ENCODE measurements around the gene ARHGEF19.
"Not testable (repeated sequence)": the region's sequence is repeated elsewhere in the genome, so short reads cannot be mapped to it uniquely, and the experiment has no call there.

ARHGEF19 gene

GRCh38 chr1:16221499-16221898, 9.0 kb upstream of the ARHGEF19 start:
- DNase-seq (ENCODE audit: low read depth) = no peak

GRCh38 chr1:16219968-16220500, 7.6 kb upstream of the ARHGEF19 start:
- no peak for DNase-seq (ENCODE audit: low read depth)

GRCh38 chr1:16218674-16219071, 6.2 kb upstream of the ARHGEF19 start:
- DNase-seq (ENCODE audit: low read depth) = no peak

- DNase-seq (ENCODE audit: low read depth) = no peak
These were observed 5.7 kb upstream of the ARHGEF19 start for GRCh38 chr1:16218014-16218673.

- DNase-seq (ENCODE audit: low read depth) = peak; percentile 86
These were observed 4.8 kb upstream of the ARHGEF19 start for GRCh38 chr1:16217061-16217785.

- DNase-seq (ENCODE audit: low read depth) = no peak
These were observed 3.7 kb upstream of the ARHGEF19 start for GRCh38 chr1:16215882-16216753.

- not testable (repeated sequence) for DNase-seq (ENCODE audit: low read depth)
These were observed 2.8 kb upstream of the ARHGEF19 start for GRCh38 chr1:16215240-16215639.

GRCh38 chr1:16213544-16213943, 1.1 kb upstream of the ARHGEF19 start:
- not testable (repeated sequence) for DNase-seq (ENCODE audit: low read depth)

- DNase-seq (ENCODE audit: low read depth) = no peak
These were observed 561 bp upstream of the ARHGEF19 start for GRCh38 chr1:16213013-16213412.

GRCh38 chr1:16211824-16212223, 628 bp downstream of the ARHGEF19 start:
- no peak for DNase-seq (ENCODE audit: low read depth)

- no peak for DNase-seq (ENCODE audit: low read depth)
These were observed 1.9 kb downstream of the ARHGEF19 start for GRCh38 chr1:16210581-16210980.

- no peak for DNase-seq (ENCODE audit: low read depth)
These were observed 2.5 kb downstream of the ARHGEF19 start for GRCh38 chr1:16209847-16210407.

GRCh38 chr1:16209132-16209846, 3.2 kb downstream of the ARHGEF19 start:
- DNase-seq (ENCODE audit: low read depth) = no peak

GRCh38 chr1:16208270-16208987, 4.0 kb downstream of the ARHGEF19 start:
- no peak for DNase-seq (ENCODE audit: low read depth)

GRCh38 chr1:16207318-16208269, 4.9 kb downstream of the ARHGEF19 start:
- DNase-seq (ENCODE audit: low read depth) = no peak

GRCh38 chr1:16206547-16207317, 5.7 kb downstream of the ARHGEF19 start:
- DNase-seq (ENCODE audit: low read depth) = peak; percentile 80

- DNase-seq (ENCODE audit: low read depth) = no peak
These were observed 6.4 kb downstream of the ARHGEF19 start for GRCh38 chr1:16205891-16206546.

- no peak for DNase-seq (ENCODE audit: low read depth)
These were observed 7.1 kb downstream of the ARHGEF19 start for GRCh38 chr1:16205334-16205671.

Data from stimulated activated CD8-positive, alpha-beta memory T cell treated with anti-CD3 and anti-CD28 coated beads, Interleukin-12 subunit alpha, Interleukin-12 subunit beta, amount 100 ng/mL, for 1 hour (primary cell).